ENCODE results near the gene SHROOM1. TPM values are rescaled to one million over a fixed set of nuclear protein-coding genes. Genes with fewer than 3 reads are reported as not detected.

SHROOM1 gene
- total RNA-seq, 1 experiment from 2014 or later = 13.5 TPM

- Histone ChIP-seq H3K27me3 (ENCODE audit: control insufficient read depth, insufficient read depth, low read length) (peaks cover 4% of the 10 kb centered on the region; the same call in 1 of the 2 replicates), H3K4me3 (ENCODE audit: low read depth in 2 of 2, low read length in 2 of 2) (no peak overlapping the region), H3K36me3 (ENCODE audit: control insufficient read depth, insufficient read depth, low read length) (no peaks in the 10 kb centered on the region), H3K9me3 (ENCODE audit: control insufficient read depth, insufficient read depth, low read depth, low read length) (no peaks in the 10 kb centered on the region), H3K4me1 (ENCODE audit: control insufficient read depth, insufficient read depth, low read length) (peaks cover 2% of the 10 kb centered on the region; the same call in 1 of the 2 replicates), H3K27ac (ENCODE audit: low read length) (no peak overlapping the region)
- DNase-seq (ENCODE audit: low read depth, low spot score) (no peak), ATAC-seq (no peak)
- CTCF ChIA-PET = no interaction called here
- no TSS peak for BruUV-seq (replicated peaks)
- TF ChIP-seq REST (IDR thresholded peaks at IDR 0.05; ENCODE audit: insufficient read depth in 1 of 2, low read depth in 2 of 2, low read length in 1 of 2) = no peak
- TF ChIP-seq SIN3A (IDR thresholded peaks at IDR 0.05; ENCODE audit: borderline replicate concordance, insufficient read depth, low read depth, low read length) = no peak
- no peak for TF ChIP-seq TCF7L2 (IDR thresholded peaks at IDR 0.05; ENCODE audit: low read depth, low read length)
- TF ChIP-seq, protein P1, sequence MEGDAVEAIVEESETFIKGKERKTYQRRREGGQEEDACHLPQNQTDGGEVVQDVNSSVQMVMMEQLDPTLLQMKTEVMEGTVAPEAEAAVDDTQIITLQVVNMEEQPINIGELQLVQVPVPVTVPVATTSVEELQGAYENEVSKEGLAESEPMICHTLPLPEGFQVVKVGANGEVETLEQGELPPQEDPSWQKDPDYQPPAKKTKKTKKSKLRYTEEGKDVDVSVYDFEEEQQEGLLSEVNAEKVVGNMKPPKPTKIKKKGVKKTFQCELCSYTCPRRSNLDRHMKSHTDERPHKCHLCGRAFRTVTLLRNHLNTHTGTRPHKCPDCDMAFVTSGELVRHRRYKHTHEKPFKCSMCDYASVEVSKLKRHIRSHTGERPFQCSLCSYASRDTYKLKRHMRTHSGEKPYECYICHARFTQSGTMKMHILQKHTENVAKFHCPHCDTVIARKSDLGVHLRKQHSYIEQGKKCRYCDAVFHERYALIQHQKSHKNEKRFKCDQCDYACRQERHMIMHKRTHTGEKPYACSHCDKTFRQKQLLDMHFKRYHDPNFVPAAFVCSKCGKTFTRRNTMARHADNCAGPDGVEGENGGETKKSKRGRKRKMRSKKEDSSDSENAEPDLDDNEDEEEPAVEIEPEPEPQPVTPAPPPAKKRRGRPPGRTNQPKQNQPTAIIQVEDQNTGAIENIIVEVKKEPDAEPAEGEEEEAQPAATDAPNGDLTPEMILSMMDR (IDR thresholded peaks at IDR 0.05) = no peak
- no peak for TF ChIP-seq POLR2AphosphoS5 (IDR thresholded peaks at IDR 0.05; ENCODE audit: low read depth, low read length)
- POLR2A ChIA-PET = no interaction called here
- intact Hi-C loops (cut with micrococcal nuclease; ENCODE audit: unreplicated experiment) = no loop called here
- in situ Hi-C loops (cut with HindIII; ENCODE audit: low pct_unique_long_range_greater_than_20kb, low sequenced_read_pairs) = no loop called here
Measured at GRCh38 chr5:132781029-132781428, 49.4 kb downstream of the SHROOM1 start.

- no peaks in the 10 kb centered on the region for H3K9me3 ChIP-seq (ENCODE audit: control insufficient read depth, insufficient read depth, low read depth, low read length)
- no peak overlapping the region for H3K4me3 ChIP-seq (ENCODE audit: low read depth in 2 of 2, low read length in 2 of 2)
- no peak overlapping the region for H3K27ac ChIP-seq (ENCODE audit: low read length)
- POLR2A ChIA-PET = no interaction called here
- H3K4me1 ChIP-seq (ENCODE audit: control insufficient read depth, insufficient read depth, low read length) = peaks cover 6% of the 10 kb centered on the region; the same call in 1 of the 2 replicates
- H3K36me3 ChIP-seq (ENCODE audit: control insufficient read depth, insufficient read depth, low read length) = no peaks in the 10 kb centered on the region
- no peak for ATAC-seq
- CTCF ChIA-PET = no interaction called here
- no peak for TF ChIP-seq SIN3A (IDR thresholded peaks at IDR 0.05; ENCODE audit: borderline replicate concordance, insufficient read depth, low read depth, low read length)
- TF ChIP-seq REST (IDR thresholded peaks at IDR 0.05; ENCODE audit: insufficient read depth in 1 of 2, low read depth in 2 of 2, low read length in 1 of 2) = no peak
- TF ChIP-seq, protein P1 (IDR thresholded peaks at IDR 0.05) = no peak
- TF ChIP-seq TCF7L2 (IDR thresholded peaks at IDR 0.05; ENCODE audit: low read depth, low read length) = no peak
- TF ChIP-seq POLR2AphosphoS5 (IDR thresholded peaks at IDR 0.05; ENCODE audit: low read depth, low read length) = no peak
- no TSS peak for BruUV-seq (replicated peaks)
- intact Hi-C loops (cut with micrococcal nuclease; ENCODE audit: unreplicated experiment) (no loop called here), in situ Hi-C loops (cut with HindIII; ENCODE audit: low pct_unique_long_range_greater_than_20kb, low sequenced_read_pairs) (no loop called here)
- no peak for DNase-seq (ENCODE audit: low read depth, low spot score)
- peaks cover 4% of the 10 kb centered on the region; the same call in 1 of the 2 replicates for H3K27me3 ChIP-seq (ENCODE audit: control insufficient read depth, insufficient read depth, low read length)
Measured at GRCh38 chr5:132780577-132780976, 49.9 kb downstream of the SHROOM1 start.
